GM21528 (cell line): Measurements from ENCODE around the gene UBAP1.
"Not testable (repeated sequence)": the region's sequence is repeated elsewhere in the genome, so short reads cannot be mapped to it uniquely, and the experiment has no call there.

ENCODE experiments used
- ATAC-seq: cut with Tn5 transposase; IDR thresholded peaks from one replicate; pipeline ENCODE4 v1.9.1; 2021; ENCODE audit warnings: mild to moderate bottlenecking, moderate library complexity; ENCODE audit not compliant: unreplicated experiment, low FRiP score

Gene UBAP1

GRCh38 chr9:34177593-34178435, 1.0 kb upstream of the UBAP1 start:
- ATAC-seq = no peak

GRCh38 chr9:34179213-34180136, 632 bp downstream of the UBAP1 start:
- ATAC-seq = peak; percentile 8

GRCh38 chr9:34185778-34186551, 7.1 kb downstream of the UBAP1 start:
- peak; percentile 67 for ATAC-seq

- ATAC-seq = no peak
These were observed 9.0 kb downstream of the UBAP1 start for GRCh38 chr9:34187891-34188240.

DNA sequence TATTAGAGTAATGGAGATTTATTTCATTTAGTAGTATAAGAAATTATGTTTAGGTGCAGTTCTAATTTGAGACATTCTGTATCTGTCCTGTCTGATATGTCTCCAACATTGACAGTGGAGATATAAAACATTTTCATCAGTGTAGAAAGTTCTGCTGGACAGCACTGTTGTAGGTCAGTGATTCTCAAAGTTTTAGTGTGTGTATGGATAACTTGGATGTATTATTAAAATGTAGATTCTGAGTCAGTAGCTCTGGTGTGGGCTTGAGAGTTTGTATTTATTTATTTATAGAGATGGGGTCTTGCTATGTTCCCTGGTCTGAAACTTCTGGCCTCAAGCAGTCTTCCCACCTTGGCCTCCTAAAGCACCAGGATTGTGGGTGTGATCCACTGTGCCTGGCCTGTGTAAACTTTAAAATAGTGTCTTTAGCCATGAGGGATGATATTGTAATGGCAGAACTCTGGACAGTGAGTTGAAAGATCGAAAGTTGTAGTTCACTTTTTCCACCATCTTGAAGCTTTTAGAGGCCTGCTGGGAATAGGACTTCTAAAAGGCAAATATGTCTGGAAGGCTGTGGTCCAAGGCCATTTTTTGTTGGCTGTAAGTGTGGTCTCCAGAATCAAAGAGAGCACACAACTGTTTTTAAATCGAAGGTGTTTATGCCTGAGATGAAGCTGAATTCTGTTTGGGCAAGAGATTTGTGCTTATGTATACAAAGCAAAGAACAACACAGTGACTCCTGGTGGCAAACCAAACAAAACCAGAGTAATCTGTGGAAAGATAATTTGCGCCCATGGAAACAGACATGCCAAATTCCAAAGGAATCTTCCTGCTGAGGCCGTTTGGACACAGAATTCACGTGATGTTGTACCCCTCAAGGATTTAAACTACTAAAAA, 12.4 kb downstream of the UBAP1 start:
- ATAC-seq = no peak

DNA sequence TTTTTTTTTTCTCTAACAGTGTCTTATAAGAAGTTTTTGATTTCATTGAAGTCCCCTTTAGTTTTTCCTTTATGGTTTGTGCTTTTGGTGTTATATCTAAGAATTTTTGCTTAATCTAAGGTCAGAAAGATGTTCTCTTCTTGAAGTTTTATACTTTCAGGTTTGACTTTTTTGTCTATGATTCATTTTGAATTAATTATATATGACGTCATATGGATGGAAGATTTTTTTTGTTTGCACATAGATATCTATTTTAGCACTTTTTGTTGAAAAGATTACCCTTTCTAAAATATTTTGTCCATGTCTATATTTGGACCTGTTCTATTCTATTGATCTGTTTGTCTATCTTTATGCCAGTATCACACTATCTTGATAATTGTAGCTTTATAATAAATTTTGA, 16.3 kb downstream of the UBAP1 start:
- no peak for ATAC-seq

DNA sequence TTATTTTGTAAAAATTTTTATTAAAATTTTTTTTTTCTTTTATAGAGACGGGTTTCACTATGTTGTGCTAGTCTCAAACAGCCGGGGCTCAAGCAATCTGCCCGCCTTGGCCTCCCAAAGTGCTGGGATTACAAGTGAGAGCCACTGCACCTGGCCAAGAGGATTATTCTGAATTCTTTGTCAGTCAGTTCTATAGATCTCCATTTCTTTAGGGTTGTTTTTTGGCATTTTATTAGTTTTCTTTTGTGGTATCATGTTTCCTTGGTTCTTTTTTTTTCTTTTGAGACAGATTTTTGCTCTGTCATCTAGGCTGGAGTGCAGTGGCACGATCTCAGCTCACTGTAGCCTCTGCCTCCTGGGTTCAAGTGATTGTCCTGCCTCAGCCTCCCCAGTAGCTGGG, 18.4 kb downstream of the UBAP1 start:
- ATAC-seq = not testable (repeated sequence)

DNA sequence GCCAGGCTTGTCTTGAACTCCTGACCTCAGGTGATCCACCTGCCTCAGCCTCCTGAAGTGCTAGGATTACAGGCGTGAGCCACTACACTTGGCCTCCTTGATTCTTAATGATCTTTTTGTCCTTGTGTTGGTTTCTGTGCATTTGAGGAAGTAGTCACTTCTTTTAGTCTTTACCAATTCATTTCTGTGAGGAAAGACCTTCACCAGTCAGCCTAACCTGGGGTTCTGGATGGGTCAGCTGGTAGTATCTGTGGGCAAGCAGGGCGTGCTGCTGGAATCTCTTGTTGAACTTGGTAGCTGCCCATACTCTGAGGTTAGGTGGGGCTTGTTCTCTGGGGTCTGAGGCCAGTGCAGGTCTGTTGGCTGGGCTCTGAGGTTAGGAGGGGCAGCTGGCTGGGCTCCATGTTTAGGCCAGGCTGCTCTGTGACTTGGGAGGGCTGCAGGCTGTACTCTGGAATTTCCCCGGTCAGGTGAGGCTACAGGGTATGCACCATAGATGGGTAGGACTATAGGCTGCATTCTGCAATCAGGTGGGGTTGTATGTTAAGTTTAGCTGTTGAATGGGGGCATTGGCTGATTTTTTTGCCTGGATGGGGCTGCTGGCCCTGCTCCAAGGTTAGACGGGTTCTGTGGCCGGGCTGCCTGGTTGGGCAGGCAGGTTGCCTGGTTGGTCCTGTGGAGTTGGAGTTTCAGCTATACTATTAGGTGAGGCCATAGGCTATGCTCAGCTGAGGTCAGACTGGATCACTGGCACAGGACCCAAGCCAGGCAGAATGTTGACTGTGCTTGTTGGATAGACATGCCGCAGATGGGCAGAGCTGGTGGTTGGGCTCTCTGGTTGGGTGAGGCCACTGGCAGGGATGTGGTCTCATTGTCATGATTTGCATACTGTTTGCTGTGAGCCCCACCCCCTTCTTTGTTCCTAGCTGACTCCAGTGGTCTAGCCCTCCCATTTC, 19.2 kb downstream of the UBAP1 start:
- no peak for ATAC-seq

DNA sequence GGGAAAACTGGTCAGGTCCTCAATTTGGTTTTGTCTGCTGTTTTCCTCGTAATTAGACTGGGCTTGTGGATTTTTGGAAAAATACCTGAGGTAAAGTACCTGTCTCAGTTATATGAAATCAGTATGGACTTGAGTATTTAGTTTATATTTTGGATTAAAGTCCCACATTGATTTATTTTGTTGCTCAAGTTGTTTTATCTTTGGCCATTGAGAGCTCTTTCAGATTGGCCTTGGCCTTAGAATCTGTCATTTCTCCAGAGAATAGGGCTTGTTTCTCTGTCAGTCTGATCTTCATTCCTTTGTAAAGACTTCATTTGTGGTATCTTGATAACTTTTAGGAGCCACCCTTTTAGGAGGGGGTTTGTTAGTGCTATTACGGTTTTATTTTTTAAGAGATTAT, 21.2 kb downstream of the UBAP1 start:
- ATAC-seq = no peak

DNA sequence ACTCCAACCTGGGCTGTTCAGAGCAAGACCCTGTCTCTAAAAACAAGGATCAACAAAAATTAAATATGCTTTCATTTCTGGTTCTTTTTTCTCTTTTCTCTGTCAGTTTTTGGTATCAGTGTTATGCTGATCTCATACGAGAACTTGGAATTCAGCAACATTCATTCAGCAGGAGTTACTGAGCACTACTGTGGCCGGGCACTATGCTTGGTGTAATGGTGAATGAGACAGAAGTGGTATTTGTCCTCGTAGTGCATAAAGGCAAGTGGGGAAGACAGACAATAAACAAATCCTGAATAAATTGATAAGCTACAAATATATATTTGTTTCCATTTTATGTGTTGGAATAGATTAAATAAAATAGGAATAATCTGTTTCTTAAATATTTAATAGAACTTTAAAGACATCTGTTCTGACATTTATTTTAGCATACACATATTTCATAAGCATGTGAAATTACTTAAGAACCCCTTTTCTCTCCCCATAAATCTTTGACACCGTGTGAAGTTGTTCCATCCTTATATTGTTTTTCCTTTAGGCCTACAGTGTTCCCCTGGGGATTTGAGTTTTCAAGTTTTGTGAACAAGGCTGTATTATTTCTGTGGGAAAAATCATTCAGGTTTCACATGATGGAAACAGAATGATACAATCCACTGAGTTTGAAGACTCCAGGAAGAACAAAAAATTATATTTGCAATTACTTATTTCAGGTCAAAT, 24.6 kb downstream of the UBAP1 start:
- ATAC-seq = no peak

- ATAC-seq = no peak
These were observed 25.3 kb downstream of the UBAP1 start for GRCh38 chr9:34203992-34204635.

- ATAC-seq = no peak
These were observed 26.3 kb downstream of the UBAP1 start for GRCh38 chr9:34205102-34205501.

GRCh38 chr9:34206561-34206960, 27.7 kb downstream of the UBAP1 start:
- ATAC-seq = no peak

DNA sequence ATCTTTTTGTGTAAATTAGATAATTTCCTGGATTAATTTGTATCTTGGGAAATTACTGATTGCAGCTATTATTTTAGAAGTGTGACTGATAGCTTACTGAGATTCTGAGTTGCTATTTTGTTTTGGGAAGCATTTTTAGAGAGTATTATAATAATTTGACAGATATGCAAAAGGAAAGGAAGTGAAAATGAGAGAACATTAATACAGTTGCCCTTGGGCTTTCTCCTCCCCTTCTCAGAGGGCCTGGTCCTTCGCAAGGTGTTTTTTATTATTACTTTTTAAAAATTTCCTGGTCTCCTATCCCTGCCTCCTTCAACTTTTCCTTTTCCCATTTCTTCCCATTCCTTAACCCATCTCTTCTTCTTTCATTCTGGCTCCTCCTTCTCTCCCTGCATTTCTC, 32.6 kb downstream of the UBAP1 start:
- ATAC-seq = no peak

- not testable (repeated sequence) for ATAC-seq
These were observed 35.6 kb downstream of the UBAP1 start for GRCh38 chr9:34214354-34215000.

DNA sequence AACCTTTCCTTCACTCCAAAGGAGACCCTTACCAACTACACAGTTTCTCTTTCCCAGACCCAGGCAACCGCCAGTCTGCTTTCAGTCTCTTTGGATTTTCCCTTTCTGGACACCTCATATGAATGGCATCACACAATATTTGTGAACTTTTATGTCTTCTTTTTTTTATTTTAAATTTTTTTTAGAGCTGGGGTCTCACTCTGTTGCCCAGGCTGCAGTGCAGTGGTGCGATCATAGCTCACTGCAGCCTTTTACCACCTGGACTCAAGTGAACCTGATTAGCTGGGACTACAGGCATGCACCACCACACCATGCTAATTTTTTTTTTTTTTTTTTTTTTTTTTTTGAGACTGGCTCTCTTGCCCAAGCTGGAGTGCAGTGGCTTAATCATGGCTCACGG, 37.5 kb downstream of the UBAP1 start:
- no peak for ATAC-seq

DNA sequence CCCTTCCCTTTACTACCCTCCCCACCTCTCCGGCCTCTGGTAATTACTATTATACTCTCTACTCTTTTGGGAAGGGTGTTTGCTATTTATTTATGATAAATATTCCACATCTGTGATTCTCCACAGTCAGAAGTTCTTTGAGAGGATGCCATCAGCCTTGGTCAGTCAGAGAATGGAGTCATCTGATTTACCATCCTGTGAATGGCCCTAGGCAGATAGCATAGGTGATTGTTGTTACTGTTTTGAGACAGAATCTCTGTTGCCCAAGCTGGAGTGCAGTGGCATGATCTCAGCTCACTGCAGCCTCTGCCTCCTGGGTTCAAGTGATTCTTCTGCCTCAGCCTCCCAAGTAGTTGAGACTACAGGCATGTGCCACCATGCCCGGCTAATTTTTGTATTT, 38.2 kb downstream of the UBAP1 start:
- not testable (repeated sequence) for ATAC-seq
